ENCODE data around the gene MRPS18A. TPM values are rescaled to one million over a fixed set of nuclear protein-coding genes. Genes with fewer than 3 reads are reported as not detected.

Gene MRPS18A
- total and polyA plus RNA-seq, 2 of the 13 experiments (the other 11 are each of a cell fraction or from before 2014, with no cell fraction given), result 87.8 to 89.1 TPM

DNA sequence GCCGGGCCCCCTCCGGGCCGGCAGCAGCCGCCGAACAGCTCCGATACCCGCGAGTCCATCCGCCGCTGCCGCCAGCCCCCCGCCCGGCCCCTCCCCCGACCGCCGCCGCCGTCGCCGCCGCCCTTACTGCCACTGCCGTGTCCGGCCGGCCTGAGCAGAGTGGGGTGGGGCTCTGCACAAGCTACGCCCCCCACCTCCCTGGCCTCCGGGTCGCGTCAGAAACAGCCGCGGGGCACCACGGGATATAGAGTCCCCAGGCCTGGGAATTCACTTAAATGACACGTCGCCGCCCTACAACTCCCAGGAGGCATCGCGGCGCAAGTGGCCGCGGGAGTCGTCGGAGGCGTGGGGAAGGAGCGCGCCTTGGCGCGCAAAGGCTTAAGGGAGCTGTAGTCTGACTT lies 58.5 kb downstream of the MRPS18A start, which contains the start of gene GTPBP2 (continued):
- TF ChIP-seq, protein P1, sequence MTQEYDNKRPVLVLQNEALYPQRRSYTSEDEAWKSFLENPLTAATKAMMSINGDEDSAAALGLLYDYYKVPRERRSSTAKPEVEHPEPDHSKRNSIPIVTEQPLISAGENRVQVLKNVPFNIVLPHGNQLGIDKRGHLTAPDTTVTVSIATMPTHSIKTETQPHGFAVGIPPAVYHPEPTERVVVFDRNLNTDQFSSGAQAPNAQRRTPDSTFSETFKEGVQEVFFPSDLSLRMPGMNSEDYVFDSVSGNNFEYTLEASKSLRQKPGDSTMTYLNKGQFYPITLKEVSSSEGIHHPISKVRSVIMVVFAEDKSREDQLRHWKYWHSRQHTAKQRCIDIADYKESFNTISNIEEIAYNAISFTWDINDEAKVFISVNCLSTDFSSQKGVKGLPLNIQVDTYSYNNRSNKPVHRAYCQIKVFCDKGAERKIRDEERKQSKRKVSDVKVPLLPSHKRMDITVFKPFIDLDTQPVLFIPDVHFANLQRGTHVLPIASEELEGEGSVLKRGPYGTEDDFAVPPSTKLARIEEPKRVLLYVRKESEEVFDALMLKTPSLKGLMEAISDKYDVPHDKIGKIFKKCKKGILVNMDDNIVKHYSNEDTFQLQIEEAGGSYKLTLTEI (CRISPR knock-in tag; conservative IDR thresholded peaks at IDR 0.05), result no peak
- TF ChIP-seq ZBTB3 (CRISPR knock-in tag; IDR thresholded peaks at IDR 0.05; ENCODE audit: borderline replicate concordance, low read depth) (no peak), ZNF746 (CRISPR knock-in tag; IDR thresholded peaks at IDR 0.05) (no peak; the same call in 1 of the 2 replicates), KDM1A (CRISPR knock-in tag; IDR thresholded peaks at IDR 0.05) (no peak), ZKSCAN8 (CRISPR knock-in tag; IDR thresholded peaks at IDR 0.05; ENCODE audit: borderline replicate concordance) (no peak), ATF7 (IDR thresholded peaks at IDR 0.05) (no peak), ATF7 (CRISPR knock-in tag; IDR thresholded peaks at IDR 0.05) (no peak), GATAD1 (CRISPR knock-in tag; IDR thresholded peaks at IDR 0.05) (peak; percentile 75; the same call in 1 of the 2 replicates), JDP2 (CRISPR knock-in tag; IDR thresholded peaks at IDR 0.05; ENCODE audit: borderline replicate concordance) (no peak), KMT2B (CRISPR knock-in tag; IDR thresholded peaks at IDR 0.05) (peak; percentile 65; the same call in 1 of the 2 replicates), HOXD1 (CRISPR knock-in tag; IDR thresholded peaks at IDR 0.05) (no peak; the same call in 1 of the 2 replicates), ARID2 (CRISPR knock-in tag; IDR thresholded peaks at IDR 0.05; ENCODE audit: borderline replicate concordance) (no peak), NFATC3 (CRISPR knock-in tag; IDR thresholded peaks at IDR 0.05) (no peak), ZSCAN12 (CRISPR knock-in tag; IDR thresholded peaks at IDR 0.05) (no peak), ZNF17 (CRISPR knock-in tag; IDR thresholded peaks at IDR 0.05) (no peak), ZNF780A (CRISPR knock-in tag; IDR thresholded peaks at IDR 0.05) (no peak), HNRNPL (IDR thresholded peaks at IDR 0.05; ENCODE audit: low read depth, low read length) (no peak)
- TF ChIP-seq, protein P2, sequence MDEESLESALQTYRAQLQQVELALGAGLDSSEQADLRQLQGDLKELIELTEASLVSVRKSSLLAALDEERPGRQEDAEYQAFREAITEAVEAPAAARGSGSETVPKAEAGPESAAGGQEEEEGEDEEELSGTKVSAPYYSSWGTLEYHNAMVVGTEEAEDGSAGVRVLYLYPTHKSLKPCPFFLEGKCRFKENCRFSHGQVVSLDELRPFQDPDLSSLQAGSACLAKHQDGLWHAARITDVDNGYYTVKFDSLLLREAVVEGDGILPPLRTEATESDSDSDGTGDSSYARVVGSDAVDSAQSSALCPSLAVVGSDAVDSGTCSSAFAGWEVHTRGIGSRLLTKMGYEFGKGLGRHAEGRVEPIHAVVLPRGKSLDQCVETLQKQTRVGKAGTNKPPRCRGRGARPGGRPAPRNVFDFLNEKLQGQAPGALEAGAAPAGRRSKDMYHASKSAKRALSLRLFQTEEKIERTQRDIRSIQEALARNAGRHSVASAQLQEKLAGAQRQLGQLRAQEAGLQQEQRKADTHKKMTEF (CRISPR knock-in tag; IDR thresholded peaks at IDR 0.05), result peak; percentile 18; the same call in 1 of the 2 replicates
- TF ChIP-seq, protein P3, sequence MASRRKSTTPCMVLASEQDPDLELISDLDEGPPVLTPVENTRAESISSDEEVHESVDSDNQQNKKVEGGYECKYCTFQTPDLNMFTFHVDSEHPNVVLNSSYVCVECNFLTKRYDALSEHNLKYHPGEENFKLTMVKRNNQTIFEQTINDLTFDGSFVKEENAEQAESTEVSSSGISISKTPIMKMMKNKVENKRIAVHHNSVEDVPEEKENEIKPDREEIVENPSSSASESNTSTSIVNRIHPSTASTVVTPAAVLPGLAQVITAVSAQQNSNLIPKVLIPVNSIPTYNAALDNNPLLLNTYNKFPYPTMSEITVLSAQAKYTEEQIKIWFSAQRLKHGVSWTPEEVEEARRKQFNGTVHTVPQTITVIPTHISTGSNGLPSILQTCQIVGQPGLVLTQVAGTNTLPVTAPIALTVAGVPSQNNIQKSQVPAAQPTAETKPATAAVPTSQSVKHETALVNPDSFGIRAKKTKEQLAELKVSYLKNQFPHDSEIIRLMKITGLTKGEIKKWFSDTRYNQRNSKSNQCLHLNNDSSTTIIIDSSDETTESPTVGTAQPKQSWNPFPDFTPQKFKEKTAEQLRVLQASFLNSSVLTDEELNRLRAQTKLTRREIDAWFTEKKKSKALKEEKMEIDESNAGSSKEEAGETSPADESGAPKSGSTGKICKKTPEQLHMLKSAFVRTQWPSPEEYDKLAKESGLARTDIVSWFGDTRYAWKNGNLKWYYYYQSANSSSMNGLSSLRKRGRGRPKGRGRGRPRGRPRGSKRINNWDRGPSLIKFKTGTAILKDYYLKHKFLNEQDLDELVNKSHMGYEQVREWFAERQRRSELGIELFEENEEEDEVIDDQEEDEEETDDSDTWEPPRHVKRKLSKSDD (CRISPR knock-in tag; IDR thresholded peaks at IDR 0.05; ENCODE audit: low read depth), result no peak
- TF ChIP-seq, protein P4, sequence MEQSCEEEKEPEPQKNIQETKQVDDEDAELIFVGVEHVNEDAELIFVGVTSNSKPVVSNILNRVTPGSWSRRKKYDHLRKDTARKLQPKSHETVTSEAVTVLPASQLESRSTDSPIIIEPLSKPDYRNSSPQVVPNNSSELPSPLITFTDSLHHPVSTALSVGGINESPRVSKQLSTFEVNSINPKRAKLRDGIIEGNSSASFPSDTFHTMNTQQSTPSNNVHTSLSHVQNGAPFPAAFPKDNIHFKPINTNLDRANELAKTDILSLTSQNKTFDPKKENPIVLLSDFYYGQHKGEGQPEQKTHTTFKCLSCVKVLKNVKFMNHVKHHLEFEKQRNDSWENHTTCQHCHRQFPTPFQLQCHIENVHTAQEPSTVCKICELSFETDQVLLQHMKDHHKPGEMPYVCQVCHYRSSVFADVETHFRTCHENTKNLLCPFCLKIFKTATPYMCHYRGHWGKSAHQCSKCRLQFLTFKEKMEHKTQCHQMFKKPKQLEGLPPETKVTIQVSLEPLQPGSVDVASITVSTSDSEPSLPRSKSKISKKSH (CRISPR knock-in tag; IDR thresholded peaks at IDR 0.05; ENCODE audit: borderline replicate concordance), result no peak
- TF ChIP-seq, protein P5, sequence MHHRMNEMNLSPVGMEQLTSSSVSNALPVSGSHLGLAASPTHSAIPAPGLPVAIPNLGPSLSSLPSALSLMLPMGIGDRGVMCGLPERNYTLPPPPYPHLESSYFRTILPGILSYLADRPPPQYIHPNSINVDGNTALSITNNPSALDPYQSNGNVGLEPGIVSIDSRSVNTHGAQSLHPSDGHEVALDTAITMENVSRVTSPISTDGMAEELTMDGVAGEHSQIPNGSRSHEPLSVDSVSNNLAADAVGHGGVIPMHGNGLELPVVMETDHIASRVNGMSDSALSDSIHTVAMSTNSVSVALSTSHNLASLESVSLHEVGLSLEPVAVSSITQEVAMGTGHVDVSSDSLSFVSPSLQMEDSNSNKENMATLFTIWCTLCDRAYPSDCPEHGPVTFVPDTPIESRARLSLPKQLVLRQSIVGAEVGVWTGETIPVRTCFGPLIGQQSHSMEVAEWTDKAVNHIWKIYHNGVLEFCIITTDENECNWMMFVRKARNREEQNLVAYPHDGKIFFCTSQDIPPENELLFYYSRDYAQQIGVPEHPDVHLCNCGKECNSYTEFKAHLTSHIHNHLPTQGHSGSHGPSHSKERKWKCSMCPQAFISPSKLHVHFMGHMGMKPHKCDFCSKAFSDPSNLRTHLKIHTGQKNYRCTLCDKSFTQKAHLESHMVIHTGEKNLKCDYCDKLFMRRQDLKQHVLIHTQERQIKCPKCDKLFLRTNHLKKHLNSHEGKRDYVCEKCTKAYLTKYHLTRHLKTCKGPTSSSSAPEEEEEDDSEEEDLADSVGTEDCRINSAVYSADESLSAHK (CRISPR knock-in tag; IDR thresholded peaks at IDR 0.05; ENCODE audit: borderline replicate concordance), result peak; percentile 11; the same call in 1 of the 2 replicates

All from HepG2 (cell line).